IMR-90 (cell line): ENCODE data around the gene CADM2. TPM values are rescaled to one million over a fixed set of nuclear protein-coding genes. Genes with fewer than 3 reads are reported as not detected.

Experiments
- ATAC-seq: fragments of 200-7000 bp; cut with Tn5 transposase; 2 replicates; pipeline ENCODE4 v1.9.1; 2020; ENCODE audit warnings: low read depth, mild to moderate bottlenecking, moderate library complexity
- BruUV-seq: library from RNA; stranded (reverse); fragments of 400-500 nt; replicated peaks from 2 replicates; lab custom pipeline; 2021; lab: Mats Ljungman, UMichigan
- CTCF ChIA-PET: fragments of 300-600 bp; formaldehyde crosslinking; extraction: SDS; loops from one replicate; lab custom pipeline; 2021; ENCODE audit warnings: antibody characterized with exemption; lab: Yijun Ruan, JAX
- POLR2A ChIA-PET: fragments of 300-600 bp; sonication (Branson Sonifier 250); formaldehyde crosslinking; loops from one replicate; lab custom pipeline; 2022; ENCODE audit warnings: antibody characterized with exemption; ENCODE audit not compliant: unreplicated experiment; lab: Charles Lee
- DNase-seq: peaks from one replicate; pipeline ENCODE4 v3.0.0; 2013
- H2AFZ ChIP-seq: replicated peaks from 2 replicates; pipeline ENCODE3; 2013; ENCODE audit warnings: low read length, mild to moderate bottlenecking; ENCODE audit not compliant: poor library complexity
- H2AK5ac ChIP-seq: 2 replicates; pipeline ENCODE4 v1.6.1; 2013; ENCODE audit warnings: low read depth, low read length, inconsistent platforms
- H2AK9ac ChIP-seq: replicated peaks from 2 replicates; pipeline ENCODE3; 2013; ENCODE audit warnings: mild to moderate bottlenecking, low read depth, low read length, moderate library complexity; ENCODE audit not compliant: poor library complexity
- H2BK120ac ChIP-seq: 2 replicates; pipeline ENCODE4 v1.6.1; 2013; ENCODE audit warnings: low read depth, low read length, inconsistent platforms
- H2BK15ac ChIP-seq: 3 replicates; pipeline ENCODE4 v1.6.1; 2013; ENCODE audit warnings: low read depth, low read length, inconsistent platforms
- H2BK20ac ChIP-seq: 2 replicates; pipeline ENCODE4 v1.6.1; 2013; ENCODE audit warnings: low read depth, mild to moderate bottlenecking, inconsistent platforms, low read length, moderate library complexity
- H2BK5ac ChIP-seq: 2 replicates; pipeline ENCODE4 v1.6.1; 2013; ENCODE audit warnings: mild to moderate bottlenecking, low read depth, low read length, inconsistent platforms; ENCODE audit not compliant: poor library complexity, severe bottlenecking
- H3K14ac ChIP-seq: replicated peaks from 2 replicates; pipeline ENCODE4 v1.6.1; 2013; ENCODE audit warnings: low read depth, low read length, inconsistent platforms
- H3K18ac ChIP-seq: 2 replicates; pipeline ENCODE4 v1.6.1; 2013; ENCODE audit warnings: low read depth, low read length, control low read depth
- H3K23ac ChIP-seq: 2 replicates; pipeline ENCODE4 v1.6.1; 2013; ENCODE audit warnings: low read depth, low read length, inconsistent platforms
- H3K27ac ChIP-seq: 2 replicates; pipeline ENCODE4 v1.5.1; 2013; ENCODE audit warnings: mild to moderate bottlenecking, control low read depth, low read length; ENCODE audit not compliant: insufficient read depth
- H3K27me3 ChIP-seq: 2 replicates; pipeline ENCODE4 v1.6.1; 2013; ENCODE audit warnings: low read length; ENCODE audit not compliant: control insufficient read depth, insufficient read depth
- H3K36me3 ChIP-seq: 2 replicates; pipeline ENCODE4 v1.6.1; 2013; ENCODE audit warnings: low read length, mixed read lengths; ENCODE audit not compliant: control insufficient read depth, insufficient read depth
- H3K4ac ChIP-seq: 2 replicates; pipeline ENCODE4 v1.6.1; 2013; ENCODE audit warnings: low read depth, low read length, inconsistent platforms
- H3K4me1 ChIP-seq: 2 replicates; pipeline ENCODE4 v1.6.1; 2013; ENCODE audit warnings: low read length, mixed read lengths; ENCODE audit not compliant: control insufficient read depth, insufficient read depth
- H3K4me2 ChIP-seq: 2 replicates; pipeline ENCODE4 v1.6.1; 2013; ENCODE audit warnings: low read depth, mild to moderate bottlenecking, control low read depth, low read length, moderate library complexity
- H3K4me3 ChIP-seq: 2 replicates; pipeline ENCODE4 v1.5.1; 2013; ENCODE audit warnings: low read depth, mild to moderate bottlenecking, control low read depth, low read length, moderate library complexity; ENCODE audit not compliant: insufficient read depth
- H3K56ac ChIP-seq: 2 replicates; pipeline ENCODE4 v1.6.1; 2013; ENCODE audit warnings: low read length, inconsistent platforms; ENCODE audit not compliant: insufficient read depth; ENCODE audit errors: extremely low read depth
- H3K79me1 ChIP-seq, 2 experiments: 2 replicates each; pipeline ENCODE4 v1.6.1; 2013; ENCODE audit warnings: low read length in 2 of 2, inconsistent platforms in 1 of 2, low read depth in 1 of 2
- H3K9ac ChIP-seq: 2 replicates; pipeline ENCODE4 v1.6.1; 2013; ENCODE audit warnings: low read depth, low read length, control low read depth
- H3K9me1 ChIP-seq: 2 replicates; pipeline ENCODE4 v1.6.1; 2013; ENCODE audit warnings: low read length, inconsistent platforms; ENCODE audit not compliant: insufficient read depth
- H3K9me3 ChIP-seq: 2 replicates; pipeline ENCODE4 v1.6.1; 2013; ENCODE audit warnings: low read length; ENCODE audit not compliant: control insufficient read depth, insufficient read depth
- H4K20me1 ChIP-seq: 2 replicates; pipeline ENCODE4 v1.6.1; 2013; ENCODE audit warnings: low read length, inconsistent platforms; ENCODE audit not compliant: insufficient read depth
- H4K5ac ChIP-seq: 2 replicates; pipeline ENCODE4 v1.6.1; 2013; ENCODE audit warnings: mild to moderate bottlenecking, low read depth, low read length, control low read depth
- H4K8ac ChIP-seq, 2 experiments: 2 replicates each; pipeline ENCODE4 v1.6.1; 2013; ENCODE audit warnings: low read depth in 2 of 2, low read length in 2 of 2, control low read depth in 1 of 2, inconsistent platforms in 1 of 2
- H4K91ac ChIP-seq: 2 replicates; pipeline ENCODE4 v1.6.1; 2013; ENCODE audit warnings: low read depth, low read length, inconsistent platforms; ENCODE audit not compliant: insufficient read depth
- BHLHE40 ChIP-seq: fragments of 150-350 bp; IDR thresholded peaks from 2 replicates; pipeline ENCODE4 v1.6.1; 2016; ENCODE audit warnings: mild to moderate bottlenecking, low read depth, low read length
- CHD1 ChIP-seq: IDR thresholded peaks from 2 replicates; pipeline ENCODE4 v1.6.1; 2012; ENCODE audit warnings: low read depth, low read length, improper control_type of control experiment
- MAFK ChIP-seq: IDR thresholded peaks from 2 replicates; pipeline ENCODE4 v1.6.1; 2012; ENCODE audit warnings: low read depth, low read length, improper control_type of control experiment
- NFE2L2 ChIP-seq: fragments of 150-350 bp; IDR thresholded peaks from 2 replicates; pipeline ENCODE4 v1.6.1; 2016; ENCODE audit warnings: low read depth, mild to moderate bottlenecking, low read length
- POLR2A ChIP-seq: IDR thresholded peaks from 2 replicates; pipeline ENCODE4 v1.6.1; 2012; ENCODE audit warnings: mild to moderate bottlenecking, low read depth, low read length
- RFX5 ChIP-seq: IDR thresholded peaks from 2 replicates; pipeline ENCODE4 v1.8.0; 2012; ENCODE audit warnings: low read depth, mild to moderate bottlenecking, low read length, moderate library complexity
- USF2 ChIP-seq: fragments of 150-350 bp; IDR thresholded peaks from 2 replicates; pipeline ENCODE4 v1.6.1; 2017; ENCODE audit warnings: mild to moderate bottlenecking, antibody characterized with exemption, low read length, low read depth
- WGBS, 2 experiments: methylation state at CpG; one replicate each; pipeline versions ENCODE4 v1.1.5 to v1.1.7; 2013; ENCODE audit warnings: missing lambda C conversion rate in 2 of 2; ENCODE audit not compliant: insufficient read length in 1 of 2; ENCODE audit errors: extremely low coverage in 2 of 2; 5-methylcytosine and 5-hydroxymethylcytosine counted together
- dilution Hi-C: fragments of 300-500 bp; cut with HindIII; formaldehyde crosslinking; loops from one replicate; pipeline ENCODE4 v1.14.3; 2018; ENCODE audit warnings: low sequenced_read_pairs; ENCODE audit not compliant: unreplicated experiment
- in situ Hi-C: fragments of 300-500 bp; cut with MboI; formaldehyde crosslinking; loops from 3 replicates; pipeline ENCODE4 v1.14.3; 2019; ENCODE audit warnings: low sequenced_read_pairs, inconsistent platforms, mixed read lengths
- intact Hi-C: fragments of 100-400 bp; cut with micrococcal nuclease; formaldehyde crosslinking; loops from 2 replicates; pipeline ENCODE4 v1.10.0; 2022
- polyA plus RNA-seq, 3 experiments: library from polyadenylated mRNA; depleted of rRNA; stranded (reverse); fragments of >200 nt; gene quantifications; 2 replicates each; pipeline ENCODE4 v1.2.3, GENCODE V29; 2012; ENCODE audit warnings: low replicate concordance in 1 of 3
- total RNA-seq: library from RNA; depleted of rRNA; stranded (reverse); fragments of >200 nt; gene quantifications from 2 replicates; pipeline ENCODE4 v1.2.3, GENCODE V29; 2012
- TF ChIP-seq, protein P1 (sequence below): conservative IDR thresholded peaks from 2 replicates; pipeline ENCODE4 v1.5.1; 2012; ENCODE audit warnings: mild to moderate bottlenecking, low read depth, low read length, improper control_type of control experiment

CADM2 gene
- total and polyA plus RNA-seq, 2 of the 4 experiments (the other 2 are of a cell fraction), result not detected

GRCh38 chr3:85935171-85935570, 976.4 kb downstream of the CADM2 start:
- no peak overlapping the region for H2AK9ac ChIP-seq
- no peaks in the 10 kb centered on the region for H3K79me1 ChIP-seq
- no peak for DNase-seq
- TF ChIP-seq BHLHE40, result no peak
- TF ChIP-seq CHD1, result no peak
- no peak for TF ChIP-seq MAFK
- no peak for TF ChIP-seq USF2
- TF ChIP-seq, protein P1, sequence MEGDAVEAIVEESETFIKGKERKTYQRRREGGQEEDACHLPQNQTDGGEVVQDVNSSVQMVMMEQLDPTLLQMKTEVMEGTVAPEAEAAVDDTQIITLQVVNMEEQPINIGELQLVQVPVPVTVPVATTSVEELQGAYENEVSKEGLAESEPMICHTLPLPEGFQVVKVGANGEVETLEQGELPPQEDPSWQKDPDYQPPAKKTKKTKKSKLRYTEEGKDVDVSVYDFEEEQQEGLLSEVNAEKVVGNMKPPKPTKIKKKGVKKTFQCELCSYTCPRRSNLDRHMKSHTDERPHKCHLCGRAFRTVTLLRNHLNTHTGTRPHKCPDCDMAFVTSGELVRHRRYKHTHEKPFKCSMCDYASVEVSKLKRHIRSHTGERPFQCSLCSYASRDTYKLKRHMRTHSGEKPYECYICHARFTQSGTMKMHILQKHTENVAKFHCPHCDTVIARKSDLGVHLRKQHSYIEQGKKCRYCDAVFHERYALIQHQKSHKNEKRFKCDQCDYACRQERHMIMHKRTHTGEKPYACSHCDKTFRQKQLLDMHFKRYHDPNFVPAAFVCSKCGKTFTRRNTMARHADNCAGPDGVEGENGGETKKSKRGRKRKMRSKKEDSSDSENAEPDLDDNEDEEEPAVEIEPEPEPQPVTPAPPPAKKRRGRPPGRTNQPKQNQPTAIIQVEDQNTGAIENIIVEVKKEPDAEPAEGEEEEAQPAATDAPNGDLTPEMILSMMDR, result no peak
- TF ChIP-seq RFX5, result no peak
- TF ChIP-seq POLR2A, result no peak
- no peak for TF ChIP-seq NFE2L2
- no peaks in the 10 kb centered on the region for H3K9me3 ChIP-seq
- no peak overlapping the region for H4K8ac ChIP-seq
- H3K4me3 ChIP-seq, result no peak overlapping the region
- no peak overlapping the region for H3K23ac ChIP-seq
- H3K14ac ChIP-seq, result no peak overlapping the region
- H2AFZ ChIP-seq, result no peak overlapping the region
- no peak overlapping the region for H4K91ac ChIP-seq
- no peak overlapping the region for H3K4ac ChIP-seq
- H2BK120ac ChIP-seq, result no peak overlapping the region
- no peaks in the 10 kb centered on the region for H3K36me3 ChIP-seq
- no peak for ATAC-seq
- no peak overlapping the region for H3K56ac ChIP-seq
- no peak overlapping the region for H2BK5ac ChIP-seq
- no peak overlapping the region for H3K18ac ChIP-seq
- no peak overlapping the region for H2AK5ac ChIP-seq
- ChIA-PET CTCF (no interaction called here), POLR2A (no interaction called here)
- BruUV-seq, result no TSS peak
- dilution Hi-C loops (no loop called here), intact Hi-C loops (no loop called here), in situ Hi-C loops (no loop called here)
- H3K27ac ChIP-seq, result no peak overlapping the region
- no peaks in the 10 kb centered on the region for H4K20me1 ChIP-seq
- H2BK20ac ChIP-seq, result no peak overlapping the region
- H3K4me2 ChIP-seq, result no peak overlapping the region
- H3K4me1 ChIP-seq, result no peaks in the 10 kb centered on the region
- no peaks in the 10 kb centered on the region for H3K27me3 ChIP-seq
- H3K9ac ChIP-seq, result no peak overlapping the region
- no CpG with 5 or more reads among the region's 1 CpG for WGBS, 2 experiments
- H4K5ac ChIP-seq, result no peak overlapping the region
- no peaks in the 10 kb centered on the region for H3K9me1 ChIP-seq
- H2BK15ac ChIP-seq, result no peak overlapping the region
